ENCODE results near the gene GALNT14.

GALNT14 gene

DNA sequence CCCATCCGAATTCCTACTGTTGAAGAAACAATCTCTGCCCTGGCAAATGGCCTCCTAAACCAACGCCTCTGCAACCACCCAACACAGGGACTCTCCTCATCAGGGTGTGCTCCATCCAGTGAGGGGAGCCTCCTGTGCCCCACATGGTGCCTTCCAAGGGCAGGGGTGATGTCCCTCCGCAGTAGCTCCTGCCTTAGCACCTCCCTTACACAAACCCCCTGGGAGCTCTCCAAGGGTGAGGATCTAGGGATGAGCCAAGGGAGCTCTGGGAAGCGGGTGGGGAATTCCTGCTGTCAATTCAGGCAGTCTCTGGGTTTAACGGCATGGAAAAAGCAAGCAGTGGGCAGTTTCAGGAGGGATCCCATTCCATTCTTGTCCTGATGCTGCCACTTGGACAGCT, 3.8 kb downstream of the GALNT14 start:
- DNase-seq = no peak

DNA sequence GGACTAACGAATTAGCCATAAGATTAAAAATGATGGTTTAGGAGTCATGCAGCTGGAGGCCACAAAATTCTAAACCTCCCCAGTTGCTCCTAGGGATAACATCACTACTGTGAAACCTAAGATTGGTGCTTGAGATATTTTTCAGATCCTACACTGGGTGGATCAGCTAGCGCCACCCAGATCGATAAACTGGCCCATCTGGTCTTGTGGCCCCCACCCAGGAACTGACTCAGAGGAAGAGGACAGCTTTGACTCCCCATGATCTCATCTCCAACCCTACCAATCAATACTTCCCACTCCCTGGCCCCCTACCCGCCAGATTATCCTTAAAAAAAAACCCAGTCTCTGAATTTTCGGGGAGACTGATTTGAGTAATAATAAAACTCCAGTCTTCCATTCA, 5.5 kb downstream of the GALNT14 start:
- DNase-seq = no peak

DNA sequence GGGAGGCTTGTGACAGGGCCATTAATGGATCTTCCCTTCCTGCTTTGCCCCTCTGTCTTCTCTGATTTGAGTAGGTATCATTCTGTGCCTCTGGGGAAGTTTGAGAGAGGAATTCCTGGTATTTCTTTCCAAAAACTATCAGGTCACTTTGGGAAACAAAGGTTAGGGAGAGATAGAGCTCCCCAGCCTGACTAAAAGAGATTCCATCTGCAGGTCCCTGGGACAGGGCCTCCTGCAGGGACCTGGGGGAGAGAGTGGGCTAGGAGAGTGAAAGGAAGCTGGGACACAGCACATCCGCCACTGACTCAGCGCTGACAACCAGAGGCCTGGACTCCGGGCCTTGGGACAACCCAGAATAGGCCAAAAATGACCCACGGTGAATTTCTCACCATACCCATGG, 6.4 kb downstream of the GALNT14 start:
- no peak for DNase-seq

DNA sequence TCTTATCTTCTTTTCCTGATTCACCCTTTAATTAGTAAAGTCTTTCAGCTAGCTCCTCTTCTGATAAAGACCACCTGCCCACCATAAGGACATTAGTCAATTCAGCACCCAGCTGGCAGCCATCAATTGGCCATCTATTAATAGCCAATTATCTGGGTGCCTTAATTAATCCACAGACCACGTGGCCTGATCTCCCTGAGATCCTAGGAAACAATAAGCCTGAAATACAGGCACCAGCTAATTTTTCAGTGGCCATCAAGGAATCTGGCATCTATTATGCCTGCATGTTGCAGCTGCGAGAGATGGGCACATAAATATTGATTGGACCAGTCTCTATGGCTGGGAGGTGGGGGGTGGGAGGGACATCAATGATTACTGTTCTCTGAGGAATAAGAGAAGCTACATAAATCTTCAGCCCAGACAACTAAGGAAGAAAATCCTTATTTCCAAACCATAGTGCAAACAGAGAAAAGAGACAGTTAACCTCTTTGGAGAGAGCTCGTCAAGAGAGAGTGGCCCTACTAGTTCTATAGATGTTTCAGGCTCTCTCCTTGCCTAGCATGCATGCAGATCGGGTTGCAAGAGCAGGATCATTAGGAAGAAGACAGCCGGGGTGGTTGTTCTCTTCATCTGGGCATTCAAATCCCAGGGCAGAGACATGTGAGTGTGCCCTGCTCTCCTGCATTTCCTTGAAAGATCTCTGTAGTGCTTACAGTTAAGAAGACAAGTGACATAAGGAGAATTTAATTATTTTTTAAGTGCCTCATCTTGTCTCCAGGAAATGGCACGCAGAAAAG, 8.7 kb downstream of the GALNT14 start:
- DNase-seq = no peak

DNA sequence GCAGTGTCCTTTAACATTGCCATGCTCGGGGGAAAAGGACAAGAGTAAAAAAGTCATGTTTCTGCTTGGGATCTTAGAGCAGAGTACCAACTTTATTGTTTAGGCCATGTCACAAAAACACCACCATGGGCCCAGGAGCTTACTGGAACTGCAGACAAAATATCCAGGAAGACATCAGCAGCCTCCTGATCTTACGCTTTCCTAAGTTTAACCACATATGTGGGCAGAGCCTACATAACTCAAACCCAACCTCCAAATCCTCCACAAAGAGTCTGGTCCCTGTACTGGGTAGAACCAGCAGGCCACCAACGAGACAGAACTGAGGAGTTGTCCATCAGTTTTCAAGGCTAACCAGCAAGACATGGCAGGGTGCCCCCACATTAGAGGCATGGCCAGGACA, 10.3 kb downstream of the GALNT14 start:
- no peak for DNase-seq

DNA sequence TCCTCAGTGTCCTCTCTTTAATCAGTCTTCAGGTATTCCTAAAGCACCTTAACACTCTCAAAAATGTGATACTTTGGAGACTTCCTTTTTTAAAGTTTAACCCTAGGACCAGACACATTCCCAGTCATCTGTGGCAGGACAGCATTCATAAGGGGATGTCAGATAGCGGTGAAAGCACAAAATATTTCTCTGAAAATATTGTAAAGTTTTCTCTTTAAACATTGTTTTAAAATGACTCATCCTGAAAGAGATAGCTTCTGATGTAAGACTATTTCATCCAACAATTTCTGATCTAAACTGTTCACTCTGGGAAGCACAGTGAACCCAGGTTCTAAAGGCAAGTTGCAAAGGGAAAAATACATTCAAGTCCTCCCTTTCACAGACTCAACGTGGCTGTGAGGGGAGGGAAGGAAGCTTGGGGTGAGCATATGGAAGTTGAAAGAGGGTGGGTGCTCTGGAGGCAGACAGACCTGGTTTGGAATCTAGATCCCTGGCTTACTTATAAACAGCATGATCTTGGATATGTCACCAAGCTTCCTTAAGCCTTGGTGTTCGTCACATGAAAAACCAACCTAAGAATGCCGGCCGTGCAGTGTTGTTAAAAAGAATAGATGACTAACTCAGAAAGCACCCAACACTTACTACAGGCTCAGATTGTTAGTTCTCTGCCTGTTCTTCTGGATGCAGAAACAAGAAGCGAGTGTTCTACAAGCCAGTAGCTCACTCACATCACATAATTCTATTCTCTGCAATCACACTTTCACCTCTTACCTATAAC, 12.1 kb downstream of the GALNT14 start:
- DNase-seq = no peak

DNA sequence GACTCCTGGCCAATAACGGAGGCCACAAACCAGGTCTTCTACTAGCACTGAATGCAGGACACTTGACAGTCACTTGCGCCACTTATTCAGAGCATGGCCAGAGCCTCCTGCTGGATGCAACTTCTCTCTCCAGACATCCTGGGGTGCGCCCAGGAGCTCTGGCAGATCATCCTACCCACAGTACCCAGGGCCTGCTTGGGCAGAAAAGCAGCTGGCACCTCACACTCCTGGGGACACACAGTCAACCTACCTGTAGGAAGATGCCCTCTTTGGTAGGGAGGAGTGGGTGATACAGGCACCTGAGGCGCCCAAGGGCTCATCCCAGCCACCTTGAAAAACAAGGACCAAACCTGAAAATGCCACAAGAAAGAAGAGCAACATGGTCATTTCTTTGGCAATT, 13.3 kb downstream of the GALNT14 start:
- no peak for DNase-seq

DNA sequence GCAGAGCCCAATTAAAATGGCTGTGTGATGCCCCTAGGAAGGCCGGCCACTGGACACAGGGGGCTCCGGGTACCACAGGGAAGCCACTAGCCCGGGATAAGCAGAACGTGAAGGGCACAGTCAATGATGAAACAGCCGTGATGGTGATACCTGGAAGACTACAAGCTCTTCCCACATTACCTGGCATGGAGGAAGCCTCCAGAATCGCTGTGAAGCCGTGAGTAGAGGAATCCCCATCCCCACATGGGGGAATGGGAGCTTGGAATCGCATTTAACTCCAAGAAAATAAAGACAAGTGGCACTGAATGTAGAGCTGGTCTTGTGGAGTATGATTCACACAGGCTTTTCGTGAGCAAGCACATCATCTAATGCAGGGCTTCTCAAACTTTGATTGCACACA, 16.1 kb downstream of the GALNT14 start:
- DNase-seq = no peak

DNA sequence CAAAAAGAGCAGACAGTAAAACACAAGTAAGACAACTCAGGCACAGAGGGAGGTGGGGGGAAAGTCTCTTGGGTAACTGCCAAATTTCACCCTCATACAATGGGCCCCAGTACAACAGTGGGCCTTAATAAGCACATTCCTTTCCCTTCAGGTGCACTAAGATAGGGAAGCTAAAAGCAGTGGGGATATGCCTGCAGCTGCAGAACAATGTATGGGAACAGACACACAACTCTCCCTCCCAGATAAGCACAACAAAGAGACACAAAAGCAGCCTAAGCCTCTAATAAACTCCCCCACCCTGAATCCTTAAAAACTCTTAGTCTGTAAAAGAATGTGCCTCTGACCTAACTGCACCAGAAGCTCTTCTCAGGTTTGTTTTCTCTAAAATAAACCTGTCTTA, 24.5 kb downstream of the GALNT14 start:
- no peak for DNase-seq

DNA sequence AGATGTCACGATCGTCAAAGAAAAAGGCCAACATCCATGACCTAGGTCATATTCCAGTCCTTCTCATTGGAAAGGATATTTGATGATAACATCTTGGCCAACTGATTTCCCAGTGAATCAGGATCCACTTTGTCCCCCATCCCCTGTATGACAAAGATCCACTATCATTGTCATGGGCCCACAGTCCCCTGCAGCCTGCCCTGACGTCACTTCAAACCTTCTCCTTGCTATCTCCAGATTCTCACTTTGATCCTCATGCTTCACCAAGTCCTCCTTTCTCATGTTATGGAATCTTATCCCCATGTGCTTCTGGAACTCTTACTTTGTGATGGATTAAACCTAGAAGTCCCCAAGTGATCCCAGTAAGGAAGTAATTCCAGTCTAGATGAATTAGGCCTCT, 25.7 kb downstream of the GALNT14 start:
- DNase-seq = no peak

DNA sequence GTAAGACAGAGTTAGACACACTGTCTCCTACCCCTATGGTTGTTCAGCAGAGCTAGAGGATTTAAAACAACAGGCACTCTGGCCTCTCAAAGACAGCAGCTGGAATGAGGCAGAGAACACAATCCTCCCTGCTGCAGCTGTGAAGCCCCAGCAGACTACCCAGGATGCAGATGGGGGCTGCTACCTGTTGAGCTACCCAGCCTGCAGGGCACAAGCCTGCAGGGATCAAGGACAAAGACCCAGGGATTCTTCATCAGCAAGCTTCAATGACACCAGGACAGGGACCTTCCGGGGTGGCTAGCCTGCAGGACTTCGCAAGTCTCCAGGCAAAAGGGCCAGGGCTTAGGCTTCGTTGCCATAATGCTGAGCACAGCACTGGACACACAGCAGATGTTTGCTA, 27.2 kb downstream of the GALNT14 start:
- DNase-seq = no peak

DNA sequence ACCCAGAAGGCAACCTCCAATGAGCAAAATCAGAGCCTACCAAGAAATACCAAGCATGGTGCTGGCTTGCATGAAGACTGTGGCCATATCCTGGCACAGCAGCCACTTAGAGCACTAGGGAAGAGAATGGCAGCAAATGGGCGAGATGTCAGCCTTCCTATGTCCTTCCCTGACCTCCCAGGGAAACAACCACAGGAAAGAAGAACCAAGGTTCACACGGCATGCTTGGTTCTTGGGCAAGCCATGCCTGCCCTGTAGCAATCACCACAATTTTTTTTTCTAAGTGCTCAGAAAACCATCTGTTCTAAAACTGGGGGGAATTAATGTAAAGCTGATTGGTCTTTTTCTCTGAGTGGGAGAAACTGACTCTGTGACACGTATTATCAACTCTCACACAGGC, 27.8 kb downstream of the GALNT14 start:
- DNase-seq = no peak

DNA sequence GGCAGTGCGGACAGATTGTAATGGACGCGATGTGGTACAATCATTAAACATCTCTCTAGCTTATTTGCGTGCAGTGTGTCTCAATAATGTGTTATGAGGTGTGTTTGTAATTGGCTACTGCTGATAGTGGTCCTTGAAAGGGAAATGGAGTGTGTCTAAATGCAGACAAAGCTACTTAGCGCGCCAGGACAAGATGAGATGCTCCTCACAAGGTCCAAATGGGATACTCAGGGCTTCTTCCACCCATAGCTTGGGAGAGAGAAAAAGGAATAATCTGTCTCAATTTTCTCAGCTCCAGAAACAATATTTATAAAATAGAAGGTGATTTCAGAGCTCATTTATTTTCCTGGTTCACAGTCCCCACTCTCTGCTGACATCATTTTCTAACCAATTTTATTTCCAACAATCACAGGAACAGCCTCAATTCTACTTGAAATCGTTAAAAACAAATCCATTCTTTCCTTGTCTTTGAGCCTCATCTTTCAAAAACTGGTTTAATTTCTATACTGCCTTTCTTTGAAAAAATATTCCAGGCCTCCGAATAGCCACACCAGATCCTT, 28.5 kb downstream of the GALNT14 start:
- no peak for DNase-seq

DNA sequence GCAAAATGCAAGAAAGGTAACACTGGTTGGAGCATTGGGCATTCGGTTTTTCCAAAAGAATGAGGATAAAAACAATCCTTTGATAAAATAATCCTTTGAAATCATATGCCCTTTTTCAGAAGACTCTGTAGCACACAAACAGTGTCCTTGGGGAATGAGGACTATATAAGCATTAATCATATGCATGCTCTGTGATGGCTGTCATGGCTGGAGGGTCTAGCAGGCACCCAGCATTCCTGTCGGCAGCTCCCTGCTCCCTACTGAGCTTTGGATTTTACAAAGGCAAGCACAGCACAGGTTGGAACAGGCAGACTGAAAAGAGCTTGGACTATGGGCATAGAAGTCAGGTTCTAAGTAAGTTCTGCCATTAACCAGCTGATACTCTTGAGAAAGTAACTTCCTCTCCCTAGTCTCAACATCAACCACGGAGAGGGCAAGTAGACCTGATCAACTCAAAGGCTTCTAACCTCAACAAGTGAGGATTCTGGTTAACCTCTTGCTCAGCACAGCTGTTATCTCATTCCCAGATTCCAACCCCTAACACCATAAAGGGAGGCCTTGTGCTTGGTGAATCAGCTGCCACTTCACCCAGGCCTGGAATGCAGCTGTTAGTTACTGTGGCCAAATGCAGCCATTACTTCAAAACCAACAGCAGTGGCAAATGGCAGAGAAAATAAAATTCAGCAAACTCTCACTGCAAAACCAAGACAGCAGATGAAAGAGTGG, 29.5 kb downstream of the GALNT14 start:
- no peak for DNase-seq

DNA sequence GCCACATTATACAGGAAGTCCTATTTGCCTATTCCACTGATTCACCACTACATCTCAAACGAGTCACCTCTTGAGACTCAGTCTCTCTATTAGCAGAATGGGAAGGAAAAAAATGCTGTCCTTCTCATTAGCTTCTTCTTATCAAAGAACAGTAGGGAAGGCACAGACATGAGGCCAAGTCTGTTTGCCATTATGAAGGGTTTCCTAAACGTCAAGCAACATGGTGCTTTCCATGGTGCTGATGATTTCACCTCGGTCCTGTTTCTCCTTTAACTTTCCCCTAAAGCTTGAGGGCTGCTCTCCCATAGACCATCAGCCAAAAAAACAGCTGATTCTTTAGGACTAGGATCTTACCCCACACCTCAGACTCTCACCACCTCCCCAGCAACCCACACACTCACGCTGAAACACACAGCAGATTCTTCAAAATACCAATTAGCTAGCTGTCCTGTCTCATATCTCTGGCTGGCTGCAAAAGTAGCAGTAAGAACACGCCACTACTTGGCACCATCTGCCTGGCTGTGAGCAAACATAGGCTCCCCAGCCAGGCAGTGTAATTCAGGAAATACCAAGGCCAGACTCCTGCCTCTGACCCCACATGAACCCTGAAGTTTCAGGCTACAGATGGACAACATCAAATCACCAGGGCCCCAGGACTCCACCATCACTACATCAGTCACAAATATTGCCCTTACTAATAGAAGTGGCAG, 30.5 kb downstream of the GALNT14 start:
- DNase-seq = no peak

DNA sequence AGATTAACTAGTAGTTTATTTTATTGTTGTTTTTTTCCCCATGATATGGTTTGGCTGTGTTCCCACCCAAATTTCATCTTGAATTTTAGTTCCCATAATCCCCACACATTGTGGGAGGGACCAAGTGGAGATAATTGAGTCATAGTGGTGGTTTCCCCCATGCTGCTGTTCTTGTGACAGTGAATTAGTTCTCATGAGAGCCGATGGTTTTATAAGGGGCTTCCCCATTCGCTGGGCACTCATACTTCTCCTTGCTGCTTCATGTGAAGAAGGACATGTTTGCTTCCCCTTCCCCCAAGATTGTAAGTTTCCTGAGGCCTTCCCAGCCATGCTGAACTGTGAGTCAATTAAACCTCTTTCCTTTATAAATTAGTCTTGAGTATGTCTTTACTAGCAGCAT, 36.5 kb downstream of the GALNT14 start:
- no peak for DNase-seq

DNA sequence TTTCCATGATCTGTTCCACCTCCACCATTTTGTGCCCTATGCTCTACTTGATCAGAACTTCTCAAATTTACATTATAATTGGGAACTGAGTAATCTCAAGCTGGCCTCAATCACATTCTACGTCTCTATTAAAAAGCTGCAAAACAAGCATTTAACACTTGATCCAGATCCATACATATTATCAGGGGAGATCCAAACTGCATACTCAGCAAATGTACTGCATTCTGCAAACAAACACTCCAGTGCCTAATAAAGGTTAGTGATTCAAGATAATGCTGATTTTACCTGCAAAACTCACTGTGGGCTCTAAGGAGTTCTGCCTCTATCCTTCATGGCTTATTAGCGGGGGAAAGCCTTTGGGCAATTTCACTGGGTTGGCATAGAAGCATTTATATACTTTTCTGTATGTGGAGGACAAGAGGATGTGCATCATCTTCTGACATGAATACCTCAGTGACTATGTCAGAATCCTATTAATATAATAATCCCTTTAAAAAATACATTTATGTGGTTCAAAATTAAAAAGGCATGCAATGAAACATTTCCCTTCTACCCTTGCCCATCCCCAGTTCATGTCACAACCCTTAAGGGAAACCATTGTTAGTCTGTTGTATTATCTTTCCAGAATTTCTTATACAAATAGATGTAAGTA, 40.2 kb downstream of the GALNT14 start:
- DNase-seq = no peak

DNA sequence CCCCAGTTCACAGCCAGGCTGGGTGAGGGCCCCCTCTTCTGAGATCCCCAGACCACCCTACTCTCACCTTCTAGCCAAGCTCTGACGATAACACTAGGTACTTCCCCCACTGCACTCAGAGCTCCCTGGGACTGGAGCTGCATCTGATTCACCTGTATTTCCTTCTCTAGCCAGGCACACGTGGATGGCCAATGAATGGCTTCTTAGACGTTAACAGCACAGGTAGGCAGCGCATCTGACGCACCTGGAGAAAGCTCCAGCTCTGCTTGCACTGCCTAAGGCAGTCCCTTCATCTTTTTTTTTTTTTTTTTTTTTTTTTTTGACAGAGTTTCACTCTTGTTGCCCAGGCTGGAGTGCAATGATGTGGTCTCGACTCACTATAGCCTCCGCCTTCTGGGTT, 48.1 kb downstream of the GALNT14 start:
- DNase-seq = no peak

DNA sequence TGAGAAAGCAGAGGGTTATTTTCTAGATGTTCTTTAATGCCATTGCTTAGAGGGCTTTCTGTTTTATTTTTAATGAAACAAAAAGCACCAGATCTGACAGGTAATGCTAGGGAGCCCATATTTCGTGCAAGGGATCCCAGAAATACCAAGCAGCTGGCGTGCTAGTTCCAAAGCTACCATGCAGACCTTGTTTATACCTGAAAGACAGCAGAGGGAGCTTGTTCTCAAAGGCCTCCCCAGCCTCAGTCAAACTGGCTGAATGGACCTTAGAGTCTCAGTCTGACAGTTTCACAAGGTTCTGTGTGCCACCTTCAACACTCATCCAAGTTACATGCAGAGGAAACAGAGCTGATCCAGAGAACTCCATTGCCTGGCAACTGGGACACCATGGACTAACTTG, 48.6 kb downstream of the GALNT14 start:
- no peak for DNase-seq

DNA sequence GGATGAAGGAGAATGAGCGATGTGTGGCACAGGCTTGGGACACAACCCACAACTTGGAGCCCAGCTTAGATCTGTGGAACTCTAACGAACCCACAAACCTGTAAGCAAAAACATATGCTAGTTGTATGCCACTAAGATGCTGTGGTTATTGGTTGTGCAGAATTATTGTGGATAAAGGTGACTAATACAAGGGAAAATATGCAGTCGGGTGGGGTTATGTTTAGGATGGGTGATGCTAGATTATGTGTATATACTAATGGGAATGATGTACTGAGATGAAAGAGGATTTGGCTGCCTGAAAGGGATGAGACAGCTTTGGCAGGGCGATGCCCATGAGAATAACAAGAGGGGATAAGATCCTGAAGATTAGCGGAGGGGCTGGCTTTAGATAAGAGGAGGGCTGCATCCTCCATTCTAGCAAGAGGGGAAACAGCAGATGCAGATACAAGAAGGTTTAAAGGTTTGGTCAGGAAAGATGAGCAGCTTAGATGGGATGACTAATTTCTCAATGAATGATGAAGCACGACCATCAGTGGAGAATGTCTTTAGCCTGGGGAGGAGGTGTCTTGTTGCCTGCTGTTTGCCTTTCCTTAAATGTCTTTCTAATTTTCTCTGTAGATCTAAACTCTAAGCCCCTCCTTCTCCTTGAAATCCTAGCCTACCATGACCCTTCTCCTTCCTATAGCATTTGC, 49.6 kb downstream of the GALNT14 start:
- DNase-seq = no peak

DNA sequence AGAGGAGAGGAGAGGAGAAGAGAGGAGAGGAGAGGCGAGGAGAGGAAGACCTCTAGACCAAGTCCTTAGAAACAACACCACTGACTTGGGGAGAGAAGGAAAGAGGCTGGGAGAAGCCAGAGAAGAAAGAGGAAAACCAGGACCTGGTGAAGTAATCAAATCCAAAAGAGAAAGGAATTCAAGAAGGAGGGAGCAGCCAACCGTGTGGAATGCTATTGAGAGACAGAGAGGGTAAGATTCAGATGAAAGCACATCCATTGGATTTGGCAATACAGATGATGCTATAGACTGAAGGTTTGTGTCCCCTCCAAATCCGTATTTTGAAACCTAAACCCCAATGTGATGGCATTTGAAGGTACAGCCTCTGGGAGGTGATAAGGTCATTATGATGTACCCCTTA, 50.7 kb downstream of the GALNT14 start:
- no peak for DNase-seq

DNA sequence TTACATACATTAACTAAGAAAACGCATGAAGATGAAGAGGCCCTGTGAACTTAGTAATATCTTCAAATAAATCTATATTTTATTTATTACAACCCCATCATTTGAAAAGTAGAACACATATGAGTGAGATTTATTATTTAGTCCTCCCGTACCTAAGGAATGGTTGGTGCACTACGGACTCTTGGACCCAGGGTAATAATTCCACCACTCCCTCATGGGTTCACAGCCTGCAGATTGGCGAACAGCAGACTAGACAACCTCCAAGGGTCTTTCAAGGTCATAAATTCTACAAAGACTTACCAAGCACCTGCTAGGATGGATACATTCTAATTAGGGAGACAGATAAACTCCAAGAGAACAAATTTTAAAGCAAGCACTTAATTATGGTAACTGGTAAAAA, 51.6 kb downstream of the GALNT14 start:
- no peak for DNase-seq
